Uterus (tissue), 2 donors: ENCODE results near the gene PPP2R2D.

Source experiments
- CTCF ChIP-seq, 4 experiments: fragments of 200-600 bp in 2 of 4; fragments of 450-650 bp in 2 of 4; sonication (generic) in 2 of 4; IDR thresholded peaks; one replicate each; pipeline ENCODE4 v1.5.1; 2016 to 2019; ENCODE audit warnings: antibody characterized with exemption in 4 of 4, mild to moderate bottlenecking in 2 of 4, moderate library complexity in 1 of 4
- POLR2A ChIP-seq, 2 donors: fragments of 450-650 bp; IDR thresholded peaks; one replicate each; pipeline ENCODE4 v1.6.1; 2016; ENCODE audit warnings: antibody characterized with exemption in 2 of 2, mild to moderate bottlenecking in 1 of 2, moderate library complexity in 1 of 2

- no peak for TF ChIP-seq CTCF (IDR thresholded peaks at IDR 0.05)
- TF ChIP-seq POLR2A (IDR thresholded peaks at IDR 0.05), result no peak
Measured at GRCh38 chr10:131946880-131947279, 46.1 kb downstream of the PPP2R2D start.
